Measurements from ENCODE around the gene NES.

NES gene

DNA sequence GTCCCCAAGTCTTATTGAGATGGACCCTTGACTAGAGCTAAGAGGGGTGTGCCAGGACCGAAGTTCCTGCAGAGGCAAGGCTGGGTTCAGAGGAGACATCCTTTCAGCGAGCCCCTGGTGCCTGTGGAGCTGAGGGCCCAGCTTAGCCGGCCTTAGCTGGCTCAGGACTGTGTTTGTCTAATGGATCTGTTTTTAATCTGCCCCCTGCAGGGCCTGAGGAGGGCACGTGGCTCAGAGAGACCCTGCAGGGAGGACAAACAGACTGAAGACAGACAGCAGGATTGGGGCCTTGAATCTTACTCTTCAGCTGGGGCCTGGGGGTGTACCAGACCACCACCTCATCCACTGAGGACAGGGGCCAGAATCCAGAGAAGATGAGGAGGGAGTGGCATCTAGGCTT, 26.5 kb upstream of the NES start:
- no peak for DNase-seq (ENCODE audit: low read depth)

DNA sequence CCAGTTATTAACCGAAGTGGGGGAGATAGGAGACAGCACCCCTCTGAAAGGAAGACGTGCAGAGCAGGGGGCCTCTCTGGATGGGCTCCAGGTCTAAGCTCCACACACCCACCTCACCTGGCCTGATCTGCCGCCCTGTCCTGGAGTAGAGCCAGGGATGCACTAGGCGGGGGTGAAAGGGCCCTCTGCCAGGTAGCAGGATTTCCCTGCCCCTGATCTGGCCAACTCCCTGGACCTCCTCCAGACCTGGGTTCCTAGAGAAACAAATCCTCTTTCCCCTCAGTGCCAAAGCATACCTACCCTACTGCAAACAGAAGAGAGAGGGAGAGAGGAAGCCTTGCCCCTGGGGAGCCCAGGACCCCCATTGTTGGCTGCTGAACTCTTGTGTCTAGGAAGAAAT, 26.1 kb upstream of the NES start:
- DNase-seq (ENCODE audit: low read depth) = no peak

DNA sequence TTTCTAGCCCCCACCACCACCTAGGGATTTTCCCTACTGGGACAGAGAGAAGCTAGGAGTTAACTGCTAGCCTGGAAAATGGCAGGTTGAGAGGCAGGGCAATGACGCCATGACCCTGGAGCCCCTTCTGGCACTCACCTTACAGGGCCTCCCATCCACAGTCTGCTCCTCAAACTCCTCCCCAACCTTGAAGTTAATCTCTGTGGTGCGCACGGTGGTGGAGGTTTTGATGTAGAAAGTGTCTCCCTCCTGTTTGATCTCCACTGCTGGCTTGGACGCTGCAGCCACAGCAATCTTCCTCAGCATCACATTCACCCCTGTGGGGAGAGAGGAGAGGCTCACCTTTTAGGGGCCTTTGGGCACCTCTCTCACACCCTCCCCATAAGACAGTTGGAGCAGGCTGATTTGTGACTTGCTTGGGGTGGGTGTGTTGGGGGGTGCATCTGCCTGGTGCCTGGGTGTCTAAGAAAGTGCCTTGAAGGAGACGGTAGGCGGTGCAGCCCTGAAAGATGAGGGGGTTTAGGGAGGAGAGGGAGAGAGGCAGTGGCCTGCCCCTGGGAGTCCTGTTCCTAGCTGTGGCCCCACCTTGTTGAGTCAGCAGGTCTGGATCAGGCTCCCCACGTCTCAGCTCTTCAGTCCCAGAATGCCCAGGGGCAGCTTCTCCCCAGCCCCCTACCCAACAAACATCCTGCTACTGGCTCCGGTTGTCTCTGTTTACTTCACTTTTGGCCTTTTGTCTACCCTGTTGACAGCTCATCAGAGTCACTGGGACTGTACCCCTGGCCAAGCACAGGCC, 23.7 kb upstream of the NES start:
- no peak for DNase-seq (ENCODE audit: low read depth)

DNA sequence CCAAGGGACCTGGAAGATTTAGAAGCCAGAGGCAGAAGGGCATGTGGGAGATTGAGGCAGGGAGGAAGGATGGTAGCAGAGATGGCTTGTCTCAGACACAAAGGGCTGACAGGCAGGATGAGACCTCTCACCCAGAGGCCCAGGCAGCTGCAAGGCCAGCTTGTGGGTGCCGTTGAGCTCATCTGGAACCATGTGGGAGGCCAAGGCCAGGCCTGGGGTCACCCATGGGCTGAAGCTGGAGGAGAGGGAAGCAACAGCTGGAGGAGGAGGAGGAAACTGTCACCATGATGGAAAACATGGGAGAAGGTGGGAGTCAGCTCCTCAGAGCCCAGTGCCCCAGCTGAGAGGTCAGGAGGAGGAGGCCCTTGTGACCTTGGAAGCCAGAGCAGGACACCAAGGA, 21.8 kb upstream of the NES start:
- no peak for DNase-seq (ENCODE audit: low read depth)

DNA sequence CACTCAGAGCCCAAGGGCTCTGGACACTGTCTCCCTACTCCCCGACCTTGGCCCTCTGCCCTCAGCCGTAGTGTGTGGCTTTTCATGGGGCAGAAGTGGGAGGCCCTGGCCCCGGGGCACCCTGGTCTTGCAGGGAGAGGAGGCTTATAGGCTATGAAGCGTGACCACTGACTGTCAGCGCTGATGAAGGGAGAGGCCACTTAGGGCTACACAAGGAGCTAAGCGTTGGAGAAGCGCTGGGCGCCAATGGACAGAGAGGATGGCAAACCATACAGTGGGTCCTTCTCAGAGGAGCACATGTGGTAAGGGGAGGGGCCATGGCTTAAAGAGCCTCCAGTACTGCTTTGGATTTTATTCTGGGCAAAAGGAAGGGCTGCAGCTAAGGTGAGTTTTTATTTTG, 20.3 kb upstream of the NES start:
- DNase-seq (ENCODE audit: low read depth) = no peak

DNA sequence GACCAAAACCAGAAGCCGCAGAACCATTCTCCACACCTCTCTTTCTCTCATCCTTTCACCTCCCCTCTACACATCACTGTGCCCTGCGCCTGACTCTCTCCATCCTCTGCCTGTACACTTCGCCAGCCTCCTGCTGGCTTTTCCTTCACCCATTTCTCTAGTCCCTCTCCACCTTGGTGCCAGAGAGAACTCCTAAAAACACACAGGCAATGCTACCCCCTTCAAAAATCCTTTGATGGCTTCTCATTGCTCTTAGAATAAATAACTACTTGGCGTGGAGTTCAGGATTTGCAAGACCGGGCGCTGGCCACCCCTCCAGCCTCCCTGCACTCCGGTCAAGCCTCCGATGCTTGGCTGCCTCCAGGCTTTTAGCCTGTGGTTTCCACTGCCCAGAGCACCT, 19.5 kb upstream of the NES start:
- DNase-seq (ENCODE audit: low read depth) = no peak

DNA sequence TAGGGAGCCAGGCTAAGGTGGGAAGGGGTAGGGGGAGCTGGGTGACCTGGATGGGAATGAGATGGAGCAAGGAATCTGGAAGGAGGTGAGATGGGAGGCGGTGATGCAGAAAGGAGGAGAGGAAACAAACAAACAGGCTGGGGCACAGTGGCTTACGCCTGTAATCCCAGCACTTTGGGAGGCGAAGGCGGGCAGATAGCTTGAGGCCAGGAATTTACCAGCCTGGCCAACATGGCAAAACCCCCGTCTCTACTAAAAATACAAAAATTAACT, 17.4 kb upstream of the NES start:
- DNase-seq (ENCODE audit: low read depth) = no peak

DNA sequence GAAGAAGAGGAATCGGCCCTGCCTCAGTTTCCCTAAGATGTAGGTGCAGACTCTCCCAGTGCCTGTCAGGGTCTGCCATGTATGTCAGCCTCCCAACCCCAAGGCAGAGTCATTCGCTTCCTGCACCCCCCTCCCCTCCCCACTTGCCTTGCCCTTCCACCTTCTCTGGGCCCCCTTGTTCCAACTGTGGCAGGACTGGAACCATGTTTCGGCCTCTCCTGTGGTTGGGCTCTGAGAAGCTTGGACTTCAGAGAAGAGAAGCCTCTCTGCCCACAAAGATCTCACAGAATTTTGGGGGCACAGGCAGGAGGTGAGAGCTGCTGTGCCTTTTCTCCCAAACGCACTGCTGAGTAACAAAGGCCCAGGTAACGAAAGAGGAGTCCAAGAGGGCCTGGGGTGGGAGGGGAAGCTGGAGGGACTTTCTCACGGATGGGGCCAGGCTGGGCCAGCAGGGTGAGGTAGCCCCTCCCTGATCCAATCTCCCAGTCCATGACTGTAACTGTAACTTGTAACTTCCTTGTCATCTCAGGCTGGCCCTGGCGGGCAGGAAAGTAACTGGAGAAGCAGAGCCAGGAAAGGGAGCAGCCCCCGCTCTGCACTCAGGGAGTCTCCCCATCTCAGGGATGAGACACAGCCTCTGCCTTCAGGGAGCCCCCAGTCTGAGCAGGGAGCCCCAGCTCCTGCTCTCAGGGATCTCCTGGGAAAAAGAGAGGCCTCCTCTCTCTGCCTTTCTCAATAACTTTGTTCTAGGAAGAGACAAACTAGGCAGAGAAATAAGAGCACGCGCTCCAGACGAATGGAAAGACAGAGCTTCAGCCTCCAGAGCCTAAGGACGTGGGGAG, 16.9 kb upstream of the NES start:
- no peak for DNase-seq (ENCODE audit: low read depth)

DNA sequence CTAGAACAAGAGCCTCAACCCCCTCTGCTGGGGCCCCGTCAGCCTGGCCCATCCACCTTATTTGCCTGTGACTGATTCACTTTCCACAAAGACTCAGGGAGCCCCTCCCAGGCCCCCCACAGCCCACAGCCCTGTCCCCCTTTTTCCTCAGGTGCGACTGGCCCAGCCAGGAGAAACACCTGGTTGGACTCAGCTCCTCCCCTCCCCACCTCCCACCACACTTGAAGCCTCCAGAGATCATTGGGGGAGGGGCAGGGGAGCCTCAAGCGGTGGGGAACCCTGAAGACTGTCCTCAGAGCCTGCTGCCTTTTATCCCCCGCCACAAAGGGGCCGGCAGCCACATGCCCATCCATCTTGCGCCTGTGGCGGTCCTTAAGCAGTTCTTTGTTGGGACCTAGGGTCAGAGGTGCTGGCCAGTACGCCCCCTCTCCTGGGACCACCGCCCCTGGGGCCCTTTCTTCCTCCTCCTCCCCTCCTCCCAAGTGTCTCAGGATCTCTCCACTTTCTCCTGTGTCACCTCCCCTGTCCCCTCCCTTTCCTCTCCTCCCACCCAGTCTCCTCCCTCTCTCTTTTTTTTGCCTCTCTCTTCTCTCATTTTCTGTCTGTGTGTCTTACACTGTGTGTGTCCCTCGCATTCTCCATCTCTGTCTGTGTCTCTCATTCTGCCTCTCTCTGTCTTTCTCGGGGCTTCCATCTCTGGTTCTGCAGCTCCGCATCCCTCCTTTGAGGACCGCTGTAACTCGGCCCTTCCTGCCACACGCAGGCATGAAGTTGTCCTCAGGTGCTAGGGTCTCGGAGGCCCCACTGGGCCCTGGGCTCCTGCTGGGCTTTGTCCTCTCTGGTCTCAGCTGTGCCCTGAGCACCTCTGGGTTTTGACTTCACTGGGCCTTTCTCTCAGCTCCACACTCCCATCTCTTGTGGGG, 16.0 kb upstream of the NES start:
- DNase-seq (ENCODE audit: low read depth) = no peak

DNA sequence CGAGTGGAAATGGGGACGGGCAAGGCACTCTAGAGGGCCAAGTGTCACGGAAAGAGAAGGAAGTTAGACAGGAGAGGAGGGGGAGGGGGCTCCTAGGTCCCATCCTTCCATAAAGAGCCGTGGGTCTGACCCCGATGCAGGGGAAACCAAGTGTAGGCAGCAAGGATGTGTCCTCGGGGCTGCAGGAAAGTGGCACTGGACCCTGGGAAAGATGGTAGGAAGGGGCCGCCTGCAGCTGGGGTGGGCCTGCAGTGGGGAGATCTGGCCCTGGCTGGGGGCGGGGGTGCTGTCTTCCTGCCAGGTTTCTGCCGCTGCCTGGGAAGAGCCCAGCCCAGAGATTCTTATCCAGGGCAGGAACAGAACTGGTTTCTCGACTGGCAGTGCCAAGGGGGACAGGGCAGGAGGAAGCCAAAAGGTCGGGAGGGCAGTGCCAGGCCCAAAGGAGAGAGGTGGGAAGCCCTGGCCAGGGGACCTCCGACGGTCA, 15.3 kb upstream of the NES start:
- no peak for DNase-seq (ENCODE audit: low read depth)

DNA sequence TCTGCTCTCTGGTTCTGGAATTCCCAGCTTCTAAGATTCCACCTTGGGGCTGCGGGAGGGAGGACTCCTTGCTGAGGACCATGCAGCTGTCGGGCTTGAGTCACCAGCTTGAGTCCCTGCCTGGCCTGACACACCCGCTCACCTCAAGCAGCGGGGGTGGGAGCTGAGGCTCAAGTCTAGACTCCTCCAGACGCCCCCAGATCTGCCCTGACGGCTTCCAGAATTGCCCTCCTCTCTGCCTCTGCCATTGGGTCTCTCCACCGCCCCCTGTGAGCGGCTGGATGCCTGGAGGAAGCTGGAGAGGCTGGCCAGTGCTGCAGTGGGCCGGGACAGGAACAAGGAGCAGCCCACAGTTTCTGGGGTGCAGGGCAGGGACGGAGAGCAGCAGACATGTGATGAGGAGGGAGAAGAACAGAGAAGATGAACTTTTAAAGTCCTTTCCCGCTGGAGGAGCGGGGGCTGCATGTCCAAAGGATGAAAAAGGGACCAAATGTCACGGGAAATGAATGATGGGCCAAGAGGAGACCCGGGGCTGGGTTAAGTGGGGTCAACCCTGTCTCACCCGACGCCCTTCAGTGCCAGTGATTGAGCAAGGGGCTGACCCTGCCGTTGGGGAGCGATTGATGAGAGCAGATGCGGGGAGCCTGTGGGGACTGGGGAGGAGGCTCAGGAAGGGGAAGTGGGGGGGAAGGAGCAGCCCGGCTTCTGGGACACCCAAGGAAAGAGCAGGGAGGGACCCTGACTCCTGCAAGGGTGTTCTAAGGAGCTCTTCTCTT, 14.6 kb upstream of the NES start:
- no peak for DNase-seq (ENCODE audit: low read depth)

DNA sequence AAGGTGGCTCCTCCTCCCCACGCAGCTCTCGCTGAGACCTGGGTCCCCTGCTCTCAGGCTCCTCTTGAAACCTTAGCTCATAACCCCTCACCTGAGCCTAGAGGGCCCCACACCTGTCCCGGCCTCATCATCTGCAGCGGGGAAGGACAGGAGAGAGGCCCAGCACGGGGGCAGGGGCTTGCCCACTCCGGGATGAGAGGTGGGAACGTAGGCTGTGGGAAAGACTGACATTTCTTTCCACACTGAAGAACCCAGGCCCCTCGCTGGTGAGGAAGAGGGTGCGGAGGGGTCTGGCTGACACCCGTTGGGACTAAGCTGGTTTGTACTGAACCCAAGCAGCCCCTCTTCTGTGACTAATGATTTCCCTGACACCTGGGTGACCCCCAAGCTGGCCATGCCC, 14.0 kb upstream of the NES start:
- no peak for DNase-seq (ENCODE audit: low read depth)

DNA sequence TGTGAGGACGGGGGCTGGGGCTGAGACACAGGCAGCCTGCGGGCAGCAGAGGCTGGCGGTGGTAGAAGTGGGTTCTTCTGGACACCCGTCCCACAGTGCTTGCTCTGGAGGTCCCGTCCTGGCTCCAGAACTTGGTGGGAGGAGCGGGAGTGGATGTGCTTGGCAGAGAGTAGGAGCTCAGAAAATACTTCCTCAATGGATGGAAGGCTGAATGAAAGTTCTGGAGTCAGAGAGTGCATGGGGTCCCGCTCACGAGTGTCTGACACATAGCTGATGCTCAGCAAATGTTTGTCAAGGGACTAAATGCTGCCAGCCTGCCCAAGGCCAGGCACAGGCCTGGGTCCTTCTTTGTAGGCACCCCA, 13.4 kb upstream of the NES start:
- DNase-seq (ENCODE audit: low read depth) = no peak

DNA sequence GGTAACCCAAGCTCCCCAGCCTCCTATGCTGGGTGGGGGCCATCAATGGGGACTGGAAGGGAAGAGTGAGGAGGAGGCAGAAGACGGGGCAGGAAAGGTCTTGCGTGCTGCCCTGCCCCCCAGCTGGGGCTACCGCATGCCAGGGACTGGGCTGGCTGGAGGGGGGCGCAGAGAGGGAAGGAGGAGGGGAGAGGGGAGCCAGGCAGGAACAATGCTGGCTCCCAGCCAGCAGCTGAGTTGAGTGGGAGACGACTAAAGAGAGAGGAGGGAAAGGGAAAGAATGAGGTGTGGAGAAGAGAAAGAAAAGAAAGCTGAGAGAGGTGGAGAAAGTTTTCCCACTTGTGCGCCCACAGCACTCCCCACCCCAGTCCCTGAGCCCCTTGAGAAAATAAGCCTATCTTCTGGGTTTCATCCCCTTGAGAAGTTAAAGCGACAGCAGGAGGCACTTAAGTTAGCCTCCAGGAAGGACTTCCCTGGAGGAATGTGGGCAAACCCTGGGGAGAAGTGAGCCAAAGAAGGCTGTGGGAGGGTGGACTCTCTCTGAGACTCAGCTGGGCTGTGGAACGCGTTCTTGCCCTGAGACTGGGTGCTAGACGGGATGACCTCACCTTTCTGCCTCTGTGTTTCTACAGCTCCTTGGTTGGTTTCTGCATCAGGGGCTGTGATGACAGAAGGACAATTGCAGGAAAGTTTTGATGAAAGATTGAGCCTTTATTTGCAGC, 12.9 kb upstream of the NES start:
- no peak for DNase-seq (ENCODE audit: low read depth)

DNA sequence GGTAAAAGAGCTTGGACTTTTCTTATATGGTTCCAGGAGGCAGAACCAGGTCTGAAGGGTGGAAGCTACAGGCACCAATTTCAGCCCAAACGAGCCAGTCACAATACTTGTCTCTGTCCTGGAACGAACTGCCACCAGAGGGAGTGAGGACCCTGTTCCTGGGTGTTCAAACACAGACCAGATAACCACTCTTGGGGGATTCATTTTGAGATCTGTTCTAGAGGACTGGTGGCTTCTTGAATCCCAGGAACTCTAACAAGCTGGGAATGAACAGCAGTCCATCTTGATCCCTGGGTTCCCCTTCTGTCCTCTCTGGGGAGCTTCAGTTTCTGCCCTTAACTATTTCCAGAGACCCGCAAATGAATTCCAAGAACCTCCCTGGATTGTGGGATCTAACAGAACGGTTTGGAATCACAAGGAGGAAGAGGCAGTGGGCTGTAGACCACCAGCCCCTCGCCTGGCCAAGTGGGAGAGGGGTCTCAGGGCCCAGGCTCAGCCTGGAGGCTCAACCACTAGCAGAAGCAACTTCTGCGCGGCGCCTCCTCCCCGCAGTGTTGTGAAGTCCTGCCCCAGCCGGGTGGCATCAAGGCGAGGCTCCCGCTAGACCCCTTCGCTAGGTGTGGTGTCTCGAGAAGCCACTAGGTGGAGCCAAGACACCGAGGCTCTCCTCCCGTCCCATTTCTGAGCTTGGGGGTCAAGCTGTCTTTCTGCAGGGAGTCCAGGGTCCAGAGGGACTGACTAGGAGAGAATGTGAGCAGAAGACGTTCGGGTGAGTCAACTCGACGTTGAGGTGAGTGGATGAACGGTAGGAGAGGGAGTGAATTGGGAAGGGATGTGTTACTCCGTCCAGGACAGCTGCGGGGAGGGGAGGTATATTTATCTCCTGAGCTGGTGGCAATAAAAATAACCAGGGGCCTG, 12.1 kb upstream of the NES start:
- DNase-seq (ENCODE audit: low read depth) = peak; percentile 68

DNA sequence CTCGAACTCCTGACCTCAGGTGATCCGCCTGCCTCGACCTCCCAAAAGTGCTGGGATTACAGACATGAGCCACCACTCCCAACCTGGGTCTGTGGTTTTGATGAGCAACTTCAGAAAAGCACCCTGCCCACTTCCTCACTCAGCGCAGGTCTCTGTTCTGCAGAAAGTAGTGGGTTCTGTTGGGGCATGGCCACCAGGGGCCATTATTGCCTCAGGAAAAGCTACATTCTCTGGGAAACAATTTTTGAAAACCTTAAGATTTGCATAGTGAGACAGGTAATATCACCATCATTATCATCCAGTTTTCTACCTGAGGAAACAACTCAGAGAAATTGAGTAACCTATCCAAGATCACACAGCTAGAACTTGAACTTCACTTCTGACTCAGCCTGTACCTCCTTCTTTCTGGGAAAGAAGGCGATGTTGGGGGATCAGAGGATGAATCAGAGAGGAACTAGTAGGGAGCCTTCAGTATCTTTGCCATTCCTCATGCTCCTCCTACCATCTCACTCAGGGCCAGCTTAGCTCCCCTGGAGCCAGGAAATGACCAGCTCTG, 7.1 kb upstream of the NES start:
- DNase-seq (ENCODE audit: low read depth) = peak; percentile 69

DNA sequence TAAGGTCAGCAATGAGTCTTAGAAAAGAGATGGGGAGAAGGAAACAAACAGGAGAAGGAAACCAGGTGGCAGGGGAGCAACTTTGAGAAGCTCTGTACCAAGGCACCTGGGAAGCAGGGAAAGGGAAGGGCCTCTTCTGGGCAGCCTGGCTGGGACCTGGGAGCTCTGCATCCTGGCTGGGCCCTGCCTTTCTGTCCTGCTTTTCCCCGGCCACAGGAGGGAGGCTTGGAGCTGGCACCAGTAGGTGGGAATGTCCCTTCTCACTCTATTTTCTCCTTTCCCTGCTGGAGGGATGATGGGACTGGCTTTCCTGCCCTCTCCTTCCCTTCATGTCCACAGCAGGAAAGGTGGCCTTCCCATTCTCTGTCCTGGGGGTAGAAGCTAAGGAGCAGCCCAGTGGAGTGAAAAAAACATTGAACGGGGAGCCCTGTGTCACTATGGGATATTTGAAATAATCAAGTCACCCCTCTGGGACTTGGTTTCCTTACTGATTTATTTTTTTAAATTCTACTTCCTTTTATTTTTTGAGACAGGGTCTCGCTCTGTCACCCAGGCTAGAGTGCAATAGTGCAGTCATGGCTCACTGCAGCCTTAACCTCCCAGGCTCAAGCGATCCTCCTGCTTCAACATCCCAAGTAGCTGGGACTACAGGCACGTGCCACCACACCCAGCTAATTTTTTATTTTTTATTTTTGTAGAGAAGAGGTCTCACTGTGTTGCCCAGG, 5.1 kb upstream of the NES start:
- DNase-seq (ENCODE audit: low read depth) = no peak

DNA sequence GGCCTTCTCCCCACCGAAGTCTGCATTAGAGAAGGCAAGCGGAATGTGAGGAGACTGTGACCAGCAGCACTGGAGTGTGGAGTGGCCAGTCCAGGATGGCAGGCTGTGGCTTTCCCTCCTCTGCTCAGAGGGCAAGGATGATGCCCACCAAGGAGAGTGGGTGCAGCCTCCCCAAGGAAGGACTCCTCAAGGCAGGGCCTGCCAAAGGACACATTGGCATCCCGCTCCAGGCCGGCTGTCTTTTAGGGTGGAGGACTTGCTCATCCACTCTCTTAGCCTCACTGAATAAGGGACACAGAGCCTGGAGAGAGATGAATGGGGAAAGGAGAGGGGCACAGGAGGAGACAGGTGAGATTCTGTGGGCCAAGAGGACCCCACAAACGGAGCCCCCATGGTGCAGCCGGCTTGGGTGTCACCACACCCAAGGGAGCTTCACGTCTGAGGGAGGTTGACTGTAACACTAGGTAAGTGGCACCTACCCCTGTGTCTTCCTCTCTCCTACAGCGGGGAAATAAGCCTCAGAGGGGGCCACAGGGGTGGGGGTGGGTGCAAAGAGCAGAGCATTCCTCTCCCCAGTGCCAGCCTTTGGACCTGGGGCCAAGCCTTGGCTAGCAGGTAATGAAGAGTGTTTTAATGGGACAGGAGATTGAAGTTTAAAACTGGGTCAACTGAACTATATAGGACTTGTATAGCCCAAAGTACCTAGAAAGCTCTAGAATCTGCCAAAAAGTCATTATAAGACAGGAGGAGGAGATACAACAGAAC, 4.2 kb upstream of the NES start:
- no peak for DNase-seq (ENCODE audit: low read depth)
